ENCODE results near the gene WDR37. TPM values are rescaled to one million over a fixed set of nuclear protein-coding genes. Genes with fewer than 3 reads are reported as not detected.

Gene WDR37
- total and polyA plus RNA-seq, 9 of the 15 experiments (the other 6 are each of a cell fraction or from before 2014, with no cell fraction given) = 2.3 to 11.6 (median 6.7) TPM

DNA sequence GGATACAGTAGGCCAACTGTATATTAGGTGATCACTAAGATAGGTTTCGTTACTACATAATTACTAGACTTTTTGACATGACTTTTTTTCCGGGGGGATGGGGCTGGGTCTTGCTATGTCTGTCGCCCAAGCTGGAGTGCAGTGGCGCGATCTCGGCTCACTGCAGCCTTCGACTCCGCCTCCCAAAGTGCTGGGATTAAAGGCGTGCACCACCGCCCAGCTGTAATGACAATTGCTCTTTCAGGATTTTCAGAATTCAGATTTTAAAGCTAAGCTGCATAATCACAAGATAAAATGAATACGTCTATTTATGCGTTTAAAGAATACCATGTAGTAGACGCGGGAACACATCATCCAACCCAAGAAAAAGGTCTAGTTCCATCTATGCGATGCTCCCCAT lies 8.2 kb upstream of the WDR37 start:
- intact Hi-C loops (cut with micrococcal nuclease) (no loop called here), in situ Hi-C loops (cut with MboI) (no loop called here)
- ATAC-seq (no peak), DNase-seq (ENCODE audit: extremely low read depth in 1 of 4, low spot score in 3 of 4) (peak in 1 of 4 experiments; percentile 63), FAIRE-seq (no peak)
- Histone ChIP-seq H3K9ac (ENCODE audit: insufficient read depth in 1 of 2, low read depth in 2 of 2, low read length in 2 of 2) (peak overlapping the region; percentile 89 to 97), H3K4me2 (ENCODE audit: insufficient read depth, low read length) (peak overlapping the region; percentile 100), H3K4me1 (replicated peaks in 1 of 2; ENCODE audit: control insufficient read depth in 2 of 2, insufficient read depth in 2 of 2, low read length in 2 of 2) (peaks cover 21 to 31% of the 10 kb centered on the region in 2 experiments), H3K27me3 (ENCODE audit: control insufficient read depth in 2 of 2, insufficient read depth in 2 of 2, low read length in 2 of 2) (no peaks in the 10 kb centered on the region), H3K9me1 (ENCODE audit: control insufficient read depth, insufficient read depth, low read length) (peaks cover 13% of the 10 kb centered on the region), H2AFZ (ENCODE audit: low read depth, low read length) (0 out of 2 replicates have a peak overlapping the region, but pooled peaks have one; percentile 43), H3K36me3 (ENCODE audit: control insufficient read depth, insufficient read depth, low read length) (peaks cover 66% of the 10 kb centered on the region), H3K27ac (ENCODE audit: extremely low read depth, low read depth, low read length) (peak overlapping the region; percentile 93), H3K4me3 (peak overlapping the region; percentile 94), H3K79me2 (ENCODE audit: control insufficient read depth, insufficient read depth, low read length) (peaks cover 78% of the 10 kb centered on the region), H4K20me1 (replicated peaks; ENCODE audit: control insufficient read depth, insufficient read depth, low read length) (peaks cover 46% of the 10 kb centered on the region), H3K9me3 (replicated peaks; ENCODE audit: control insufficient read depth, insufficient read depth, low read depth, low read length) (no peaks in the 10 kb centered on the region)
- POLR2A ChIA-PET = interaction anchor here (0.8 to 3.5 kb wide), 4 partner anchors 11 to 28 kb away, joined by 3 to 25 read pairs (median 6); no protein-coding TSS in a partner anchor
- WGBS (ENCODE audit: insufficient coverage, low coverage, missing lambda C conversion rate) = 0% methylated on average over 15 of the region's 15 CpGs
- CTCF ChIA-PET (ENCODE audit: low intra/inter-chr PET ratio) = no interaction called here
- no TSS peak for BruUV-seq (replicated peaks)
- TF ChIP-seq PPARD (CRISPR knock-in tag; IDR thresholded peaks at IDR 0.05) = no peak
- TF ChIP-seq SIN3A (IDR thresholded peaks at IDR 0.05; ENCODE audit: borderline replicate concordance in 2 of 2, control insufficient read depth in 1 of 2, low read depth in 2 of 2, low read length in 2 of 2) = peak in 1 of 2 experiments; percentile 68; a peak in 1 of 4 replicates
- no peak for TF ChIP-seq ZNF561 (CRISPR knock-in tag; conservative IDR thresholded peaks at IDR 0.05)
- peak in 1 of 2 experiments; percentile 9; a peak in 1 of 4 replicates for TF ChIP-seq HDAC1 (IDR thresholded peaks at IDR 0.05)
- TF ChIP-seq CUX1 (CRISPR knock-in tag; IDR thresholded peaks at IDR 0.05) = no peak
- TF ChIP-seq MBD2 (IDR thresholded peaks at IDR 0.05; ENCODE audit: borderline replicate concordance, low read depth) = no peak
- TF ChIP-seq, protein P1, sequence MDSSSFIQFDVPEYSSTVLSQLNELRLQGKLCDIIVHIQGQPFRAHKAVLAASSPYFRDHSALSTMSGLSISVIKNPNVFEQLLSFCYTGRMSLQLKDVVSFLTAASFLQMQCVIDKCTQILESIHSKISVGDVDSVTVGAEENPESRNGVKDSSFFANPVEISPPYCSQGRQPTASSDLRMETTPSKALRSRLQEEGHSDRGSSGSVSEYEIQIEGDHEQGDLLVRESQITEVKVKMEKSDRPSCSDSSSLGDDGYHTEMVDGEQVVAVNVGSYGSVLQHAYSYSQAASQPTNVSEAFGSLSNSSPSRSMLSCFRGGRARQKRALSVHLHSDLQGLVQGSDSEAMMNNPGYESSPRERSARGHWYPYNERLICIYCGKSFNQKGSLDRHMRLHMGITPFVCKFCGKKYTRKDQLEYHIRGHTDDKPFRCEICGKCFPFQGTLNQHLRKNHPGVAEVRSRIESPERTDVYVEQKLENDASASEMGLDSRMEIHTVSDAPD (CRISPR knock-in tag; IDR thresholded peaks at IDR 0.05) = no peak
- TF ChIP-seq ESRRA (IDR thresholded peaks at IDR 0.05; ENCODE audit: borderline replicate concordance, low read depth) = no peak
- TF ChIP-seq, protein P2, sequence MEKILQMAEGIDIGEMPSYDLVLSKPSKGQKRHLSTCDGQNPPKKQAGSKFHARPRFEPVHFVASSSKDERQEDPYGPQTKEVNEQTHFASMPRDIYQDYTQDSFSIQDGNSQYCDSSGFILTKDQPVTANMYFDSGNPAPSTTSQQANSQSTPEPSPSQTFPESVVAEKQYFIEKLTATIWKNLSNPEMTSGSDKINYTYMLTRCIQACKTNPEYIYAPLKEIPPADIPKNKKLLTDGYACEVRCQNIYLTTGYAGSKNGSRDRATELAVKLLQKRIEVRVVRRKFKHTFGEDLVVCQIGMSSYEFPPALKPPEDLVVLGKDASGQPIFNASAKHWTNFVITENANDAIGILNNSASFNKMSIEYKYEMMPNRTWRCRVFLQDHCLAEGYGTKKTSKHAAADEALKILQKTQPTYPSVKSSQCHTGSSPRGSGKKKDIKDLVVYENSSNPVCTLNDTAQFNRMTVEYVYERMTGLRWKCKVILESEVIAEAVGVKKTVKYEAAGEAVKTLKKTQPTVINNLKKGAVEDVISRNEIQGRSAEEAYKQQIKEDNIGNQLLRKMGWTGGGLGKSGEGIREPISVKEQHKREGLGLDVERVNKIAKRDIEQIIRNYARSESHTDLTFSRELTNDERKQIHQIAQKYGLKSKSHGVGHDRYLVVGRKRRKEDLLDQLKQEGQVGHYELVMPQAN (IDR thresholded peaks at IDR 0.05; ENCODE audit: borderline replicate concordance) = 0 out of 2 replicates have a peak, but pooled peaks have one; percentile 11
- TF ChIP-seq SAP30 (IDR thresholded peaks at IDR 0.05; ENCODE audit: borderline replicate concordance, insufficient read depth, low read depth, low read length, poor library complexity, severe bottlenecking) = peak; percentile 26
- TF ChIP-seq ZNF41 (CRISPR knock-in tag; conservative IDR thresholded peaks at IDR 0.05) = peak; percentile 41; the same call in 1 of the 2 replicates
- peak; percentile 4; the same call in 1 of the 2 replicates for TF ChIP-seq TCF3 (CRISPR knock-in tag; IDR thresholded peaks at IDR 0.05)

All from K562 (cell line).